ENCODE data around the gene PIK3CD.
"Not testable (repeated sequence)": the region's sequence is repeated elsewhere in the genome, so short reads cannot be mapped to it uniquely, and the experiment has no call there.

PIK3CD gene

GRCh38 chr1:9736241-9736640, 84.7 kb downstream of the PIK3CD start:
- DNase-seq (ENCODE audit: low read depth) = no peak

GRCh38 chr1:9737057-9737456, 85.5 kb downstream of the PIK3CD start:
- no peak for DNase-seq (ENCODE audit: low read depth)

- no peak for DNase-seq (ENCODE audit: low read depth)
These were observed 86.1 kb downstream of the PIK3CD start for GRCh38 chr1:9737671-9738070.

- no peak for DNase-seq (ENCODE audit: low read depth)
These were observed 92.7 kb downstream of the PIK3CD start for GRCh38 chr1:9744106-9744799.

GRCh38 chr1:9746211-9746610, 94.7 kb downstream of the PIK3CD start:
- no peak for DNase-seq (ENCODE audit: low read depth)

GRCh38 chr1:9746651-9747050, 95.1 kb downstream of the PIK3CD start:
- no peak for DNase-seq (ENCODE audit: low read depth)

GRCh38 chr1:9748391-9748790, 96.9 kb downstream of the PIK3CD start:
- not testable (repeated sequence) for DNase-seq (ENCODE audit: low read depth)

- DNase-seq (ENCODE audit: low read depth) = no peak
These were observed 97.8 kb downstream of the PIK3CD start for GRCh38 chr1:9749361-9749760.

- no peak for DNase-seq (ENCODE audit: low read depth)
These were observed 100.4 kb downstream of the PIK3CD start for GRCh38 chr1:9751971-9752370.

- DNase-seq (ENCODE audit: low read depth) = peak; percentile 75
These were observed 101.6 kb downstream of the PIK3CD start for GRCh38 chr1:9753121-9753531.

GRCh38 chr1:9755441-9755995, 104.0 kb downstream of the PIK3CD start:
- DNase-seq (ENCODE audit: low read depth) = no peak

- no peak for DNase-seq (ENCODE audit: low read depth)
These were observed 107.1 kb downstream of the PIK3CD start for GRCh38 chr1:9758559-9759121.

GRCh38 chr1:9759939-9760338, 108.4 kb downstream of the PIK3CD start:
- DNase-seq (ENCODE audit: low read depth) = no peak

GRCh38 chr1:9760824-9761223, 109.3 kb downstream of the PIK3CD start:
- DNase-seq (ENCODE audit: low read depth) = no peak

GRCh38 chr1:9761855-9762254, 110.3 kb downstream of the PIK3CD start:
- no peak for DNase-seq (ENCODE audit: low read depth)

GRCh38 chr1:9762446-9762845, 110.9 kb downstream of the PIK3CD start:
- not testable (repeated sequence) for DNase-seq (ENCODE audit: low read depth)

- DNase-seq (ENCODE audit: low read depth) = no peak
These were observed 112.4 kb downstream of the PIK3CD start for GRCh38 chr1:9763914-9764313.

GRCh38 chr1:9764550-9764949, 113.0 kb downstream of the PIK3CD start:
- no peak for DNase-seq (ENCODE audit: low read depth)

- peak; percentile 99 for DNase-seq (ENCODE audit: low read depth)
These were observed 115.4 kb downstream of the PIK3CD start for GRCh38 chr1:9766759-9767442.

GRCh38 chr1:9767964-9768668, 116.6 kb downstream of the PIK3CD start:
- no peak for DNase-seq (ENCODE audit: low read depth)

- DNase-seq (ENCODE audit: low read depth) = no peak
These were observed 117.5 kb downstream of the PIK3CD start for GRCh38 chr1:9768983-9769382.

- DNase-seq (ENCODE audit: low read depth) = no peak
These were observed 118.8 kb downstream of the PIK3CD start for GRCh38 chr1:9770298-9770697.
